Eye (tissue), 1 donor: ENCODE measurements around the gene DLEU7.

ENCODE experiments used
- DNase-seq: peaks from one replicate; pipeline ENCODE4 v3.0.0-alpha.2; 2015

Gene DLEU7

DNA sequence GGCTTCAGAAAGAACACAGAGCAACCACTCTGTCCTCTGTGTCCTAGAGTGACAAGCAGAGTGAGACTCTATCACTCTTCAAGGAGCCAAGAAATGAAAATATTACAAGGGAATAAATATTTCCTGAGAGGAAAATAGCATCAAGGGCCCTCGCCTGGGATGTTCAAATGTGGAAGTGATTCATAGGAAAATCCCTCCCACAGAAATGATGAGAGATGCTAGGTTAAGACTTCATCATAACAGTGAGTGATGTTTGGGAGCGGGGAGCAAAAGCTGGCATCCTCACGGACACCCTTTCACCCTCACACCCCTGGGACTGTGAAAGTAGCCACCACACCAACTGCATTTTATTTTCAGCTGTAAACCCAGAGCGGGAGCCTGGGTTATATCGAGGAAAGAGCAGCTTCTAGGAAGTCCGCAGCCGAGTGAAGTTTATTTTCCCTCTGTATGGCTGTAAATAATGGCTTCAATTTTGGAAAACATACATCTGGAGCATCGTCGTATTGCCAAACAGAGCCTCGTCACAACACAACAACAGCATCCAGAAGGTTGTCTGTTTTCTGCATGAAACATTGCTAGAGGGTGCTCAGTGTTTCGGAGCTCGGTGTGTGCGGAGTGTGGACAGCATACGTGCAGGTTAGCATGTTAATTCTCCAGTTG, 54.8 kb downstream of the DLEU7 start:
- no peak for DNase-seq

DNA sequence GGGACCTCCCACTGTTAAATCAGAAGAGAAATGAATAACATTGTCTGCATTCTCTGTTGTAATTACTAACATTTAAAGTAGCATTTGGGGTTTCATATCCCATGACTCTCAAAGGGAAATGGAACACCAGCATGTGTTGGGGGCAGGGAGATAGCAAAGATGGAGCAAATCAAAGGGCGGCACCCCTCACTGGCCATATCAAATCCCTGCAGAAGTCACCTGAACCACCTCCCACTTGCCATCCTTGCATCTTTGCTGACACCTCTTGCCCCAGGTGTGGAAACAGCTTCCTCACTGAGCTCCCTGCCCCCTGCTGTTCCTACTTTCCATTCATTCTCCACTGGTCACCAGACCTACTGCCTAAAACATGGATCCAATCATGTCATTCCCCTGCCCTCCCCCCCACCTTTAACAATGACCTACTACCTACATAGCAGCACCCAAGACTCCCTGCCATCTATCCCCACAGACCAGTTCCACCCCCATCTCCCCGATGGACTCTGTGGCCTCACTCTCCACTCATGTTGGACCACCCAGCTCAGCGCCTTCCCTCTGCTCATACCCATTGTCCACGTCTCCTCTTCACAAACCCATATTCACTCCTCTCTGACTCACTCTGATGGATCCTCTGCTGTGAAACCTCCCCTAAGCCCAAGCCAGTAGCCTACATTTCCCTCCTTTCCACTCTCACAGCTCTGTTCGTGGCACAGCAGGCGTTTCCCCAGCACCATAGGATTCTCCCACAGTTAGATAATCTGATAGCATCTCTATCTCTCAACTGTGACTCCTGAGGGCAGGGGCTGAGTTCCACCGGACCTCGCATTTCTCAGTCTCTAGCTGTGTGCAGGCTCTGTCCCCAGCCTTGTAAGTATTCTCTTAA, 55.9 kb downstream of the DLEU7 start:
- DNase-seq: no peak

DNA sequence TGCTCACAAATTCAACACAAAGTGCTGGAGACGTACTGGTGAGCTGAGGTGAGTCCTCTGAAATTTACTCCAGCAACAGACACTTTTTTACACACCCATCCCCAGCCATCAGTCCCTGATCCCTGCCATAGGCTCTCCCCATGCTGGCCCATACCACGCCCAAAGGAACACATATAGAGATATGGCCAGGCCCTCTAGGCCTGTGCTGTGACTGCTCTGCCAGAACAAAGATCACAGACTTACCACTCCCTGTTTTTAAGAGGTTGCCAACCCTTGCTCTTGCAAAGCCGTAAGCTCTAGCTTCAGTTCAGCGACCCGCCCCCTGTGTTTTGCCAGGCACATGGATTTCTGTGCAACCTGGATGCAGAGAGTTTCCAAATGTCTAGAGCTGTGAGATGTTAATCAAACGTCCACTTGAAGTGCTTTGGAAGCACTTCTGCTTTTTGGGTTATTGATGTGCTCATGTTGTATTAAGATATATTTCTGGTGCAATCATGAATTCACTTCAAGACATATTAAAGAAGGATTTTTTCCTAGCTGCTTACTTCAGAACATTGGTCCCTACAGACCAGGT, 59.7 kb downstream of the DLEU7 start:
- no peak for DNase-seq

DNA sequence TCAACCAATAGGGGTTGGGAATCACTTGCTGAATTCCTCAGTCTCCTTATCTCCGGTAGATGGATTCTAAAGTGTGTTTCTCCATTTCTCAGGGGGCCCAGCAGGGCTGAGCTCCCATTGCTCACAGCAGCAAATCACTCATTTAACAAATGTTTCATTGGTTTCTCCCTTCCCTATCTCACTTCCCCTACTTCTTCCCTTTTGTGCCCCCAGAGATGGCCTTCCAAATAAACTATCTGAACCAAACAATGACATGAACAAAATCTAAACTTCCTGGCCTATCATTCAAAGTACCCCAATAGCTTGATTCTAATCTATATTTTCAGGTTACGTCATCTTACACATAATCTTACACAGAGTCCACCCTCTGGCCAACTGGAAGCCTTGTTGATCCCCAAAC, 60.4 kb downstream of the DLEU7 start:
- no peak for DNase-seq

DNA sequence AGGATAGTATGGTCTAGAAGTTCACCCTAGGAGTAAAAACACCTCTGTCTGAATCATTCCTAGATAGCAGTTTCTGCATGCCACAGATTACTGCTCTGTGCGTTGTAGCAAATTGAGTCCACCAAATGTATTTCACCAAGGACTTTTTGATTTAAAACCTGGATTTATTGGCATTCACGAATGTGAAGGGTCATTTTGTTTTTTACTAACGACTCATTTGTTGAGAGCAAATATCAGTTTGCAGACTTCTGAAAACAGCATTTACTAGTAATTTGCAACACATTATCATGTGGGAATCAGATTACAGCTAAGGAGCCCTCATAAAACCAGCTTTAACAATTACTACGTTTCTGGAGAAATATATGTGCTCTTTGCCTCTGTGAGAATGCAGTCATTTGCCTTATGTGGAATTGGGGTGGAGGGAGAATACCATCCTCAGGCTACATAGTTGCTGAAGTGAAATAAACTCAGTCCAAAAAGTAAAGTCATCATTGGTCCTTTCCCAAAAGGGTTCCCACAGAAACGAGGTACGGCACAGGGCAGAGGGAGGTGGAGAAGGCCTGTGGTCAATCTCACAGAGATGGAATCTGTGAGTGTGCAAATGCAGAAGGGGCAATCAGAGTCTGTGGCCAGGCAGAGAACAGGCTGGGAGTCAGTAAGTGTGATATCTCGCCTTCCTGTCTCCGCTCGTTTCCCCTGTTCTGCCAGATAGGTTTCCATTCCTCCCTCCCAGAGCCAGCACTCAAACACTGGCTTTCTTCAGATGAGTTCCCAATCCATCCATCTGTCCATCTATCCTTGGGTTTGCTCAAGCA, 63.1 kb downstream of the DLEU7 start:
- DNase-seq: no peak

DNA sequence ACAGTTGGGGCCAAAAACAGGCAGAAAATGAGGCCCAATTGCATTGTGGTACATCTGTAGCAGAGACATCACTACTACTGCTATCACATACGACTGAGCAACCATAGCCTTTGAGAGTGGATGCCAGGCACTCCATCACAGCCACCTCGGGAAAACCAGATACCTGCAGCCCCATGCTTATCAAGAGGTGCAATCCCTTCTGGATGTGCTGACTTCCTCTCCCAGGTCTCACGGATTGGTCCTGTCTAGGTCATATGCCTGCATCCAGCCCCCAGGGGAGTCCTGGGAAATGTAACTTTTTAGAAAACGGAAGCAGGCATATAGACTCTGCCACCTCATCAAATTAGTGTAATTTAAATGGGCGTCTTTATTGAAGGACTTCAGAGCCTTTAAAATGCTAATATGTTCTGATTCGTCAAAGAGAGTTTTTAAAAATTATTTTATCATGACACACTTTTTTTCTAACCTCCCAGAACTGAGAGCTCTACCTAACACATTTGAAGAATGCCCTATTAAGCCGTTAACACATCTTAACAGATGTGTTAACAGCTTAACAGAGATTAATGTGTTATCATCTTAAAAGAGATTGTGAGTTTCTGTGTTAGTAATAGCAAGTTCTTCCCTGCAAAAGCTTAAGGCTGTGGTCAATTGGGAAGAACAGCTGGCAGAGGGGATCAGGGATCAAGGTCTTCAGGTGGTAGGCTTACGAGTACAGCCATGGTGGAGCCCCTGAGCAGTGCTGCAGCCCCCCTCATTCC, 63.9 kb downstream of the DLEU7 start:
- DNase-seq: no peak
